Amniotic stem cell (primary cell): Measurements from ENCODE around the gene CCDC181.
"Not testable (repeated sequence)": the region's sequence is repeated elsewhere in the genome, so short reads cannot be mapped to it uniquely, and the experiment has no call there.

Source experiments
- DNase-seq: peaks from one replicate; lab custom pipeline; 2025; lab: John Stamatoyannopoulos, UW

Gene CCDC181

DNA sequence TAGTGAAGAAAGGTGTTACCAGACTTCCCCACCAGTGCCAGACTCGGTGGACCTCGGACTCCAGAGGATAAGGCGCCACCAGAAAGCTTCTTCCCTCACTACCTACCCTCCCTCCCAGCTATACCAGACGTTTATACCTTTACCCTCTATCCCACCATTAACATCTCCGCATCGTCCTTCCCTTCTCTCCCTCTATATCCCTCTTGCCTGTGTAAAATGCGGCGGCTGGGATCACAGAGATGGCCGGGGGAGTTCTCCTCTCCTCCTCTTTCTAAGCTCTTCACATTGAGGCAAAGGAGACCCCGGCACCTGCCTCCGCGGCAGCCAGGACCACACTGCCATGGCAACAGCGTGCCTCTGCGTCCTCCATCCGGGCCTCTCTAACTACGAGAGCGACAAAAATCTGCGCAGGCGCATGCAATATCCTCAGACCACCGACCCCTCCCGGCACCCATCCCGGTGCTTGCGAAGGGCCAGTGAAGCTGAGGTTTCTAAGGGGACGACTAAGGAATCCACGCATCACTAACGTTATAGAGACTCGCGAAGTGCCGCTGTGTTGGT is at the start of gene CCDC181:
Gene CCDC181, minus strand, starts transcription at position 394 of the 561 bp plus-strand sequence. CDS start 2,547 bp downstream, outside the sequence.
- no peak for DNase-seq

DNA sequence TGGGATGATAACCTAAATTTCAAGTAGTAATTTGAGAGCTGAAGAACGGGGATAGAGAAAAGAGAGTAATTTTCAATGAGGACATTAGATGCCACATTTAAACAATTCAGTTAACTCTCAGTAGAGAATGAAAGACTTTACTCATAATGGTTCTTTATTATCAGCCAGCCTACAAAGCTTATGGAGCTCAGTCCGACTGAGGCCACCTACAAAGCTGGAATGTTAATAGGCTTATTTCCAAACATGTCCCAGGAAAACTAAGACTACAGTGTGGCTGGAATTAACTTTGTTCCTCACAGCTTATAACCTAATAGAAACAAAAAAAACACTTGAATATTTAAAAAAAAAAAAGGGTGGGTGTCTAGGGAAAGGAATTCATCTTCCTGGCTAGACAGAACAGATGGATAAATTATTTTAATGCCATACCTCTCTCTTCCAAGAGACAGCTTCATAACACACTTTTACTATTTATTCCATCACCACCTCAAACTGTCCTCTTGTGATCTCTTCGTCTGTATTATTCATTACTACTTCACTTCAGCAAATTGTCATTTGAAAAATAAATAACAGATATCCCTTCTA is 48.6 kb upstream of the CCDC181 start:
- DNase-seq, result no peak

GRCh38 chr1:169474302-169474995 is 47.2 kb upstream of the CCDC181 start:
- DNase-seq, result no peak

- DNase-seq, result no peak
Measured at GRCh38 chr1:169473347-169473746, 46.1 kb upstream of the CCDC181 start.

DNA sequence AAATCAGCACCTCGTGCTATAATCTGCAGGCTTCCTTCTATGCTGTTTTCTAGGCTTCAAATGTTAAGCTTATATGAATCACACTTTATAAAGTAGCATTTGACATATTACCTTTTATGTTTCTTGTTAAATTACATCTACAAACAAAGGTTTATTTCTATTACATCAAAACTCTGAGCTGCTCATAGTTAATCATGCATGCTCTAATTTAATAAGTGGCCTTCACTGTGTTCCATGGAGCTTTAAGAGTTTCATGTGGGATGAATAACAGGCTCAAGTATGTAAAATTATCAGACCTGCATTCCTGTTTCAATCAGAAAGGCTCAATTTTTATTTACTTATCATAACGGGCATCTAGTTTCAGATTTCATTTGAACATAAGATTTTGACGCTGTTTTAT is 45.5 kb upstream of the CCDC181 start:
- DNase-seq, result no peak

- no peak for DNase-seq
Measured at GRCh38 chr1:169468982-169469381, 41.7 kb upstream of the CCDC181 start.

DNA sequence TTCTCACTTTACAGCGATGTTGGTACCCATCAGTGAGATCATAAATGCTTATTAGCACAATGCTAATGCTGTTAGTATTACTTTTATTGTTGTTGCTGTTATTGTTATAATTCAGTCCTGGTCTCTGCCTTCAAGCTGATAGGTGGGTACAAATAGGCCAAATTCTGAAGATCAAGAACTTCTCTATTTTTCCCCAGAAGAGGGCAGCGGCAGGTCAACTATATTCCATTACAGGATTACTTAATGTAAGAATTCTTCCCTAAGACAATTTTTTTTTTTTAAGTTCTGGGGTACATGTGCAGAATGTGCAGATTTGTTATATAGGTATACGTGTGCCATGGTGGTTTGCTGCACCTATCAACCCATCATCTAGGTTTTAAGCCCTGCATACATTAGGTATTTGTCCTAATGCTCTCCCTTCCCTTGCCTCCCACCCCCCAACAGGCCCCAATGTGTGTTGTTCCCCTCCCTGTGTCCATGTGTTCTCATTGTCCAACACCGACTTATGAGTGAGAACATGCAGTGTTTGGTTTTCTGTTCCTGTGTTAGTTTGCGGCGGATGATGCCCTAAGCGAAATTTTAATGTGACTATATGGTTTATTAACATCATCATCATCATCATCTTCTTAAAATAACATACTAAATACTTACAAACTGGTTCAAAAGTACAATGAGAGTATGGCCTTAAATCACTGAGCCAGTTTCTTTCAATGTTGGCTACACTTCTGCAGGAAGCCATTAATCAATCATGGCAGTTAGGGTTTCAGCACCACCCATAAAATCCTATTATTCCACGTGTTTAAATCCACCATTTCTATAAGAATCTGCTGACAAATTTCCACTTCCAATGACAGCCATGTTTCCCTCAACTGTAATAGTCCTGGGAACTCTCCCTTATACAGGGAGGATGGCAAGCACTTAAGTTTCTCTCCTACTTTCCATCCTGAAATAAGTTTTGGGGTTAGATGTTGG is 39.3 kb upstream of the CCDC181 start:
- DNase-seq, result peak; percentile 12

DNA sequence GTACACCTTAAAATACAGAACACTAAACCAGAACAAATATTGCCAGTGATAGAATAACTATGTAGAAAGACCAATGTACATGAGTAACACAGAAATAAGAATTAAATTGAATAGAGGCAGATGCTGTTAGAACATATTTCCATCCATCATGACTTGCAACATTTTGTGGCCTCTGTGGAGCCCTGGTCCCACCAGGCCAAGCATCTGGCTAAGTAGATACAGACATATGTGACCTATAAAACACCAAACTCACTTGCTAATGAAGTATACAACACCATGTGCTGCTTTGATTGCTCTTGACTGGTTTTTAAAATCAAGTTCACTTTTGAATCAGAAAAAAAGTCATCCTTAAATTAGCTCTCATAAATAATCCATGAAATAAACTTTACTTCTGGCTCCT is 38.0 kb upstream of the CCDC181 start:
- no peak for DNase-seq

DNA sequence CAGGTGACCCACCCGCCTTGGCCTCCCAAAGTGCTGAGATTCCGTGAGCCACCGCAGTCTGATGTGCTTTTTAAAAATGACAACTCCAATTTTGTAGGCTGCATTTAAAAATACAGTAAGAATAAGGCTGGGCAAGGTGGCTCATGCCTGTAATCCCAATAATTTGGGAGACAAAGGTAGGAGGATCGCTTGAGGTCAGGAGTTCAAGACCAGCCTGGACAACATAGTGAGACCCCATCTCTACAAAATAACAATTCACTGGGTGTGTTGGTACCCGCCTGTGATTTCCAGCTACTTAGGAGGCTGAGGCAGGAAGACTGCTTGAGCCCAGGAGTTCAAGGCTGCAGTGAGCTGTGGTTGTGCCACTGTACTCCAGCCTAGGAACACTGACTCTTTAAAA is 35.1 kb upstream of the CCDC181 start:
- DNase-seq, result no peak

DNA sequence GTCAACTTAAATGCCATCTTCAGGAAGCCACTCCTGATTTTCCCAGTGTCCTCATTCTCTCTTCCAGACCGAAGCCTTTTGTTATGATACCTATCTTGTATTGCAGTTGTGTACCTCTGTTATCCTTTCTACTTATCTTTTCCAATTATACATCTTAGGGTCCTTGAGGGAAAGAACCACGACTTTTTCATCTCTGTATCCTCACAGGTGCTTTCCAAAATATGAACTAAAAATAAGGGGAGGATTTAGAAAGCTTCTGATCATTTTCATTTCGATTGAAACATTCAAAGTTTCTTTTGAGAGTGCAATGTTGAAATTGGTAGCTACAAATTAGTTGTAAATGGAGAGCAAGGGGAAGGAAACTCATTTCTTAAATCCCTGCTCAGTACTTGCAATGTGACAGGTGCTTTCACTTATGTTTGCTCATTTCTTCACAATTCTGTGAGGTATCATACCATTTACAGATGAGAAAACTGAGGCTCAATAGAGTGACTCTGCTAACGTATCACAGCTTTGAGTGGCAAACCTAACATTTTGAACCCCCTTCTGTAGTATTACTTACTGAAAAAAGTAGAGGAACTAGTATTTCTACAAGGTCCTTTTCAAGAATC is 34.2 kb upstream of the CCDC181 start:
- no peak for DNase-seq

DNA sequence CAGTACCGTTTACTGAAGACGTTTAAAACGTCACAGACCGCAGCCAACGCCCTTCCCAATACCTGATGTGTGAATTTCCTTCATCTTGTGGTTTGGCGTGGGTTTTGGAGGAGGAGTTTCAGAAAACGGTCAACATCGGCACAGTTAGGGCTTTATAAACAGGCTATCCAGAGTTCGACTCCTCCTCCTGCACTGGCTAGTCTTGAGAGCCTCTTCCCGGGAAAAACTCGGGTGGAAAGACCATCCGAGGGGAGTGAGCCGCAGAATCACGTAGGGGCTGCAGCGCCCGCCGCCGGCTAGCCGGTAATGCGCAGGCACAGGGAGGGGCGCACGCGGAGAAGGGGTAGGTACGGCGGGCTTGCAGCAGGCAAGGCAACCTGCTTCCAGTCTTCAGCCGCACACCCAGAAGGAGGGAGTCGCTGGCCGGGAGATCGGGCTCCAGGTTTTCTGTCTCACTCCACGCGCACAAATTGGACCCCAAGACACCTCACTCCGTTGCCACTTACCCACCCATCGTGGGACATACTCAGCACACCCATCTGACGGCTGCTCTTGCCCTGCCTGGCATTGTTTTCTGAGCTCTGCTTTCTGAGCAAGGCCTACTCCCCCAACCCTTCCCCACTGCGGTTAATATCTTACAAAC is 33.0 kb upstream of the CCDC181 start:
- no peak for DNase-seq

DNA sequence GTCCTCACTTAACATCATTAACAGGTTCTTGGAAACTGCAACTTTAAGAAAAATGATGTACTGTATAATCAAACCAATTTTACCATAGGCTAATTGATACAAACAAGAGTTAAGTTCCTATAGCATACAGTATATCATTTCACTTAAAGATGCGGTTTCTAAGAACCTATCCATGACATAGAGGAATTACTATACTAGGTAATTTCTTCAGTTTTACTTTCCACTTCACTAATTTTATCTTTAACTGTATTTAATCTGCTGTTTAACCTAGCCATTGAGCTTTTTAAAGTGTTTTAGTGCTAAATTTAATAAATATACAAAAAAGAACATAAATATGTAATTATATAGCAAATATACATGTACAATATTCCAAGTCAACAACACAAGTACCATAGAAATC is 30.2 kb upstream of the CCDC181 start:
- DNase-seq, result no peak

DNA sequence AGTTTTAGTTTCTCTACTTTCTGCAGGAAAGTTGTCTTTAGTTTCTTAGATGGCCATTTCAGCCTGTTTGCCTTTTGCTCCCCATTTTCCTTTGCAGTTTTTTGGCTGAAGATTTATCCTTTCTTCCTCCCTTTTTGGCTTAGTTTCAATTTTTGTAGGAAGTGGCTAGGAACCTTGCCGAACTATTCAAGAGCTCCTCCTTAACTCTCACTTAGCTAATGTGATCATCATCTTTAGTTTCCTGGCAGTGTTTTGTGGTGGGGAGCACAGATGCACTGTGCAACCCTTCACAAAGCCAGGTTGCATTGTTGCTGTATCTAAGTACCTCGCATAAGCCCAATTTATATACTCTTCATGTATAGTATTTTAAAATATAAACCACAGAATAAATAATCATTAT is 28.8 kb upstream of the CCDC181 start:
- no peak for DNase-seq

GRCh38 chr1:169452921-169453320 is 25.6 kb upstream of the CCDC181 start:
- no peak for DNase-seq

DNA sequence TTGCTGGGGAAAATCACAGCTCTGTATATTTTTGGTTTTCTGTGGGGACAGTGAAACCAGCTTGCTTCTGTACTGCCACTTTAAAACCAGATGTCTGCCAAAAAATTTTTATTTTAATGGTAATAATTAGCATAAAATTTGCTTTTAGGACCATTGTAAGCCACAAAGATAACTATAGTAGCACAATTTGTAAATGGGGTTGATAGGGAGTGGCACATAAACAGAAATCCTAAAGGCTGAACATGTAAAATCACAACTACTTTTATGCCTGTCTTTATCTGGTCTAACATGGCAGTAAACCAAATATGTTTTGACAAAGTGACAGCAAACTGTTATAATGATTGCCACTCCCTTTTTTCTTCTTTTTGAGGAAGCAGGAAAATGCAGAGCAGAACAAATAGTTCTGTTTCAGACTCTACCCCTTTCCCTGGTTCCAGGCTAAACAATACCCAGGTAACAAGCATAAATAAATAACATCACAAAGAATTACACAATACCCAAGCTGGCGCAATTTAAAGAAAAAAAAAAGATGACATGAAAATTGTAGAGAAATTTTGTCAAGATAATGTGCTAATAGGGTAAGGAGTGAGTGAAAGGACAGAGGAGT is 24.0 kb upstream of the CCDC181 start:
- DNase-seq, result no peak

GRCh38 chr1:169443923-169444322 is 16.6 kb upstream of the CCDC181 start:
- DNase-seq, result no peak

GRCh38 chr1:169426174-169426705 is 1.0 kb downstream of the CCDC181 start:
- no peak for DNase-seq

- no peak for DNase-seq
Measured at GRCh38 chr1:169421309-169421708, 6.0 kb downstream of the CCDC181 start.

DNA sequence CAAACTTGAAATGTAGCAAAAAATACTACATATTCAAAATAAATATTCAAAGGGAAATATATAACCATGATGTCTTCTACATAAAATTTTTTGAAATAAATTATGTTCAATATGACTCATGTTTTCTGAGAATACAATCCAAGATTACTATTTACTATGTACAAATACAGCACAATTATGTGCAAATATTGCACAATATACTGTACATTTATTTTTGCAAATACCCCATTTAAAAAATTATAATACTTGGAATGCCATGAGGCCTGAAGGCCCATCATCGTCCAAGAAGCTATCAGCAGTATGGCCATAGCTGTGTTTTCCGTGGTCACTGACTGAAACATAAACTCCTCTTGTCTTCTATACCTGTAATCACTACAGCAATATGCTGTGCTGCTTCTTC is 12.3 kb downstream of the CCDC181 start:
- no peak for DNase-seq

- DNase-seq, result not testable (repeated sequence)
Measured at GRCh38 chr1:169408340-169408739, 18.9 kb downstream of the CCDC181 start.

GRCh38 chr1:169402578-169402977 is 24.7 kb downstream of the CCDC181 start:
- DNase-seq, result not testable (repeated sequence)
